HL-60 (cell line): ENCODE results near the gene SIL1.

Experiments
- POLR2AphosphoS5 ChIP-seq: IDR thresholded peaks from 2 replicates; pipeline ENCODE4 v1.6.1; 2012; ENCODE audit warnings: low read depth
- SPI1 ChIP-seq: IDR thresholded peaks from 2 replicates; pipeline ENCODE4 v1.6.1; 2012; ENCODE audit warnings: low read depth, mild to moderate bottlenecking, borderline replicate concordance
- TF ChIP-seq, protein P1 (sequence below): IDR thresholded peaks from one replicate; pipeline ENCODE4 v1.5.1; 2011; ENCODE audit warnings: low read length, control low read depth, inconsistent platforms; ENCODE audit not compliant: insufficient read depth

DNA sequence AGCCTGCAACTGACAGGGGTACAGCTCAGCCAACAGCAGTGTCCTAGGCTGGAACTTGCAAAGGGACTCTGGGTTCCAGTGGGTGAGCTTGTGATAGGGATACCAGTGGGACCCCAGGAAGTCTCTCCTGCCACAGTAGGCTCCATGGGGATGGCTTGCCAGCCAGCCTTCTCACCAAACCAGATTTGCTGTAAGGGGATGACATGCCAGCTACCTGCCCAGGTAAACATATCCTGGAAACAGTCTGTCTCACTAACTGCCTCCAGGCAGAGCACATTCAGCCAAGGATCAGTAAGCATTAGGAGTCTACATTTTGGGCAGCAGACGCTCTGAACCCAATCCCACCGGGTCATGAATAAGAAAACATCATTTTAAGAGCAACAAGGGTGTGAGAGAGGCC is 49.9 kb downstream of the SIL1 start:
- TF ChIP-seq SPI1, result no peak
- TF ChIP-seq, protein P1, sequence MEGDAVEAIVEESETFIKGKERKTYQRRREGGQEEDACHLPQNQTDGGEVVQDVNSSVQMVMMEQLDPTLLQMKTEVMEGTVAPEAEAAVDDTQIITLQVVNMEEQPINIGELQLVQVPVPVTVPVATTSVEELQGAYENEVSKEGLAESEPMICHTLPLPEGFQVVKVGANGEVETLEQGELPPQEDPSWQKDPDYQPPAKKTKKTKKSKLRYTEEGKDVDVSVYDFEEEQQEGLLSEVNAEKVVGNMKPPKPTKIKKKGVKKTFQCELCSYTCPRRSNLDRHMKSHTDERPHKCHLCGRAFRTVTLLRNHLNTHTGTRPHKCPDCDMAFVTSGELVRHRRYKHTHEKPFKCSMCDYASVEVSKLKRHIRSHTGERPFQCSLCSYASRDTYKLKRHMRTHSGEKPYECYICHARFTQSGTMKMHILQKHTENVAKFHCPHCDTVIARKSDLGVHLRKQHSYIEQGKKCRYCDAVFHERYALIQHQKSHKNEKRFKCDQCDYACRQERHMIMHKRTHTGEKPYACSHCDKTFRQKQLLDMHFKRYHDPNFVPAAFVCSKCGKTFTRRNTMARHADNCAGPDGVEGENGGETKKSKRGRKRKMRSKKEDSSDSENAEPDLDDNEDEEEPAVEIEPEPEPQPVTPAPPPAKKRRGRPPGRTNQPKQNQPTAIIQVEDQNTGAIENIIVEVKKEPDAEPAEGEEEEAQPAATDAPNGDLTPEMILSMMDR, result no peak
- no peak for TF ChIP-seq POLR2AphosphoS5
